Measurements from ENCODE around the gene FGF12. TPM values are rescaled to one million over a fixed set of nuclear protein-coding genes. Genes with fewer than 3 reads are reported as not detected.

FGF12 gene
- total RNA-seq, 2 experiments from 2014 or later = 0.06 to 1.7 TPM

DNA sequence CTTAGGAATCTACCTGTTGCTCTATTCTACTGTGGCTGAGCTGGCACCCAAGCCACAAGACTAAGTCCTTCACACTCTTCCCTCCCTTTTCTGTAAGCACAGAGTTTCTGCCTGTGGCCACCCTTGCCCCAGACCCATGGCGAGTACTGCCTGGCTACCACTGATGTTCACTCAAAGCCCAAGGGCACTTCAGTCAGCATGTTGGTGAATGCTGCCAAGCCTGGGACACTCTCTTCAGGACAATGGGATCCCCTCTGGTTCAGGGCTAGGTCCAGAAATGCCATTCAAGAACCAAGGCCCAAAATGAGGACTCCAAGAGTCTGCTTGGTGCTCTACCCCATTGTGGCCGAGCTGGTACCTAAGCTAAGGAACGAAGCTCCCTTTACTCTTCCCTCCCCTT, 184.2 kb downstream of the FGF12 start:
- Histone ChIP-seq H3K4me1 (ENCODE audit: insufficient read depth, low read length, poor library complexity, severe bottlenecking) (no peaks in the 10 kb centered on the region), H3K79me2 (ENCODE audit: insufficient read depth, low read depth, low read length) (no peaks in the 10 kb centered on the region), H3K36me3 (ENCODE audit: insufficient read depth, low read length) (no peaks in the 10 kb centered on the region), H3K9me2 (ENCODE audit: insufficient read depth, low read length) (no peaks in the 10 kb centered on the region), H4K20me1 (ENCODE audit: insufficient read depth, low read length) (no peaks in the 10 kb centered on the region), H3K27ac (ENCODE audit: low read depth, low read length, poor library complexity, severe bottlenecking) (no peak overlapping the region), H3K4me3 (ENCODE audit: low read depth, low read length, poor library complexity, severe bottlenecking) (no peak overlapping the region), H3K4me2 (ENCODE audit: low read length) (no peak overlapping the region), H2AFZ (ENCODE audit: low read length) (no peak overlapping the region), H3K9me3 (ENCODE audit: low read length) (no peaks in the 10 kb centered on the region)
- CTCF ChIA-PET (ENCODE audit: unreplicated experiment) = no interaction called here
- no peak for DNase-seq (ENCODE audit: low spot score)
- POLR2A ChIA-PET = no interaction called here
- BruUV-seq (replicated peaks) = no TSS peak
- intact Hi-C loops (cut with micrococcal nuclease; ENCODE audit: unreplicated experiment) = no loop called here
- no peak for TF ChIP-seq CTCF (conservative IDR thresholded peaks at IDR 0.05; ENCODE audit: low read length)
- TF ChIP-seq EZH2phosphoT487 (IDR thresholded peaks at IDR 0.05; ENCODE audit: borderline replicate concordance, low read depth, low read length) = no peak

GRCh38 chr3:192516820-192517219, 210.5 kb downstream of the FGF12 start:
- H3K4me1 ChIP-seq (ENCODE audit: insufficient read depth, low read length, poor library complexity, severe bottlenecking) = no peaks in the 10 kb centered on the region
- H3K4me3 ChIP-seq (ENCODE audit: low read depth, low read length, poor library complexity, severe bottlenecking) = no peak overlapping the region
- no peak overlapping the region for H3K27ac ChIP-seq (ENCODE audit: low read depth, low read length, poor library complexity, severe bottlenecking)
- ChIA-PET CTCF (ENCODE audit: unreplicated experiment) (no interaction called here), POLR2A (interaction anchor here (1.4 kb wide), 1 partner anchor 28 kb away, joined by 3 read pairs; no protein-coding TSS in a partner anchor)
- H4K20me1 ChIP-seq (ENCODE audit: insufficient read depth, low read length) = no peaks in the 10 kb centered on the region
- DNase-seq (ENCODE audit: low spot score) = no peak
- H3K9me2 ChIP-seq (ENCODE audit: insufficient read depth, low read length) = no peaks in the 10 kb centered on the region
- H3K4me2 ChIP-seq (ENCODE audit: low read length) = no peak overlapping the region
- no peaks in the 10 kb centered on the region for H3K79me2 ChIP-seq (ENCODE audit: insufficient read depth, low read depth, low read length)
- intact Hi-C loops (cut with micrococcal nuclease; ENCODE audit: unreplicated experiment) = no loop called here
- no peak overlapping the region for H2AFZ ChIP-seq (ENCODE audit: low read length)
- H3K36me3 ChIP-seq (ENCODE audit: insufficient read depth, low read length) = no peaks in the 10 kb centered on the region
- TF ChIP-seq EZH2phosphoT487 (IDR thresholded peaks at IDR 0.05; ENCODE audit: borderline replicate concordance, low read depth, low read length) = no peak
- TF ChIP-seq CTCF (conservative IDR thresholded peaks at IDR 0.05; ENCODE audit: low read length) = no peak
- no TSS peak for BruUV-seq (replicated peaks)
- H3K9me3 ChIP-seq (ENCODE audit: low read length) = no peaks in the 10 kb centered on the region

DNA sequence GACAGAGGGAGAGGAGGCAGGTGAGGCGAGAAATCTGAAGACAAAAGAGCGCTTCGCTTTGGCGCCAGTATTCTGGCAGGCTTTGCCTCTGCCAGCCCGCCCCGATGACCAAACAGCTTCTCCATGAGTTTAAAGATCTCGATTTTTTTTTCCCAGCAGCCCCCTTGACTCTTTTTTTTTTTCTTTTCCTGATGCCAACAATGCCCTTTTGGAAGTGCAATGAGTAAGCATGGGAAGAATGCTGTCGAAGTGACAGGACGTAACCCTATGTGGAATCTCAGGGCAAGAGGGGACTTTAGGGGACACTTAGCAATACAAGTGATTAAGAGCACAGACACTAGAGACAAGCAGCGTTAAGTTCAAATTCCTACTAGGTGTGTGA, 211.7 kb downstream of the FGF12 start:
- no peaks in the 10 kb centered on the region for H3K9me3 ChIP-seq (ENCODE audit: low read length)
- no peaks in the 10 kb centered on the region for H3K9me2 ChIP-seq (ENCODE audit: insufficient read depth, low read length)
- BruUV-seq (replicated peaks) = no TSS peak
- no peak overlapping the region for H3K27ac ChIP-seq (ENCODE audit: low read depth, low read length, poor library complexity, severe bottlenecking)
- DNase-seq (ENCODE audit: low spot score) = no peak
- ChIA-PET POLR2A (interaction anchor here (0.5 to 0.7 kb wide), 3 partner anchors 20 to 733 kb away, joined by 3 to 4 read pairs (median 3); no protein-coding TSS in a partner anchor), CTCF (ENCODE audit: unreplicated experiment) (no interaction called here)
- no peak for TF ChIP-seq CTCF (conservative IDR thresholded peaks at IDR 0.05; ENCODE audit: low read length)
- TF ChIP-seq EZH2phosphoT487 (IDR thresholded peaks at IDR 0.05; ENCODE audit: borderline replicate concordance, low read depth, low read length) = no peak
- no peaks in the 10 kb centered on the region for H3K36me3 ChIP-seq (ENCODE audit: insufficient read depth, low read length)
- intact Hi-C loops (cut with micrococcal nuclease; ENCODE audit: unreplicated experiment) = no loop called here
- H3K4me2 ChIP-seq (ENCODE audit: low read length) = no peak overlapping the region
- no peak overlapping the region for H2AFZ ChIP-seq (ENCODE audit: low read length)
- H3K4me3 ChIP-seq (ENCODE audit: low read depth, low read length, poor library complexity, severe bottlenecking) = no peak overlapping the region
- H3K4me1 ChIP-seq (ENCODE audit: insufficient read depth, low read length, poor library complexity, severe bottlenecking) = no peaks in the 10 kb centered on the region
- H4K20me1 ChIP-seq (ENCODE audit: insufficient read depth, low read length) = no peaks in the 10 kb centered on the region
- H3K79me2 ChIP-seq (ENCODE audit: insufficient read depth, low read depth, low read length) = no peaks in the 10 kb centered on the region

Measured in OCI-LY7 (cell line).